GM18517 (cell line): ENCODE measurements around the gene BPIFB2.

ENCODE experiments used
- ATAC-seq: cut with Tn5 transposase; IDR thresholded peaks from one replicate; pipeline ENCODE4 v1.9.1; 2021; ENCODE audit warnings: mild to moderate bottlenecking, moderate library complexity; ENCODE audit not compliant: unreplicated experiment

The BPIFB2 gene

DNA sequence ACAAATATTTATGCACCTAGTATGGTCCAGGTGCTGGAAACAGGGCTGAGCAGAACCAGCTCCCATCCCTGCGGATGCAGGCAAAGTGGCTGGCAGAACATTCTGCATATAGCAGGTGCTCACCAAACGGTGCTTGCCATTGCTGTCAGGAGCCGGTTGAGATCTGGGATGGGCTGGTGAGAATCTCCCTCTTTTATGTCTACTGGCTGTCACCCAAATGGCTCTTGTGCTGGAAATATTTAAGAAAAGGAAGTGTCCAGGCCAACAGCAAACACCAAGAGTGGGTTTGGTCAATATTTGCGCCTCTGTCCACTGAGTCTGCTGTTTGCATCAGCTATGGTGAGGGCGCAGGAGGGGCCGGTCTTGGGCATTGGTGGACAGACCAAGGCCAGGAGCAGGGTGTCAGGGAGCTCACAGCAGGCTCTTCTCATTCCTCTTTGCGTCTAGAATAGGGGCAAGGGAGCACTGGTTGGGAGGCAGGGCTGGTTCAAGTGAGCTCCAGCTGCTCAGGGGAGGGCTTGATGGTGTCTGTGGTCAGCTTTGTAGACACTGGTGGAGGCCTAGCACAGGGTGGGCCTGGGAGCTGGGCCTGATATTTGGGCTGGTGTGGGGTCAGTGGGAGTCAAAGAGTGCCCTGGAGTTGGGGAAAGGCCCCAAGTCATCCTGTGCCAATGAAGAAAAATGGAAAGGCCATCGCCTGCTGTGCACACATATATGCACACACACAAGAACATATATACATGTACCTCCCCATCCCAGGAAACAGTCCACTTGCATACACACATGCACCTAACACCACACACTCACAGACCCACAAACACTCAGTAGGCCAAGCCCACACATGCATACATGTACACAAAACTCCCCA lies 1.4 kb upstream of the BPIFB2 start:
- no peak for ATAC-seq

DNA sequence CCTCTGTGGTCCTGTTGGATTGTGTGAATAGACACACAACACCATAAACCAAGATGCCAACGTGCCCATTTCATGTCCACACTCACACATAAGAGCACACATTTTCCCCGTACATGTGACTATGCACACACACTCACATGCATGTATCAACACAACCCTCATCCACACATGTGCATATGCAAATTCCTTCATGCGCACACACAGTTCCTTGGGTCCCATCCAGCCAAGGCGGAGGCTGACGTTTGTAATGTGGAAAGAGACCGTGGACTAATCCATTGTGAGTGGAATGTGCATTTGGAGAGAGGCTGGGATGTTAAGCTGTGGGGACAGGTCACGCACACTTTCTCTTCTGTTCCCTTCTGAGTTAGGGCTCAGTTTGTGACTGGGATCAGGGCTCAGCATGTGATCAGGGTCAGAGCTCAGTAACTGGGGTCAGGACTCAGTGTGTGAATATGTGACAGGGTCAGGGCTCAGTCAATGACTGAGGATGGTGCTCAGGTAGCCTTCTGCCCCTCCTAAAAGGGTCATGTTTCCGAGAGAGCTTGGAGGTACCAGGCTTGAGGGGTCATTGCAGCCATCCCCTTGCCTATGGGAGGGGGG lies 628 bp upstream of the BPIFB2 start:
- no peak for ATAC-seq

DNA sequence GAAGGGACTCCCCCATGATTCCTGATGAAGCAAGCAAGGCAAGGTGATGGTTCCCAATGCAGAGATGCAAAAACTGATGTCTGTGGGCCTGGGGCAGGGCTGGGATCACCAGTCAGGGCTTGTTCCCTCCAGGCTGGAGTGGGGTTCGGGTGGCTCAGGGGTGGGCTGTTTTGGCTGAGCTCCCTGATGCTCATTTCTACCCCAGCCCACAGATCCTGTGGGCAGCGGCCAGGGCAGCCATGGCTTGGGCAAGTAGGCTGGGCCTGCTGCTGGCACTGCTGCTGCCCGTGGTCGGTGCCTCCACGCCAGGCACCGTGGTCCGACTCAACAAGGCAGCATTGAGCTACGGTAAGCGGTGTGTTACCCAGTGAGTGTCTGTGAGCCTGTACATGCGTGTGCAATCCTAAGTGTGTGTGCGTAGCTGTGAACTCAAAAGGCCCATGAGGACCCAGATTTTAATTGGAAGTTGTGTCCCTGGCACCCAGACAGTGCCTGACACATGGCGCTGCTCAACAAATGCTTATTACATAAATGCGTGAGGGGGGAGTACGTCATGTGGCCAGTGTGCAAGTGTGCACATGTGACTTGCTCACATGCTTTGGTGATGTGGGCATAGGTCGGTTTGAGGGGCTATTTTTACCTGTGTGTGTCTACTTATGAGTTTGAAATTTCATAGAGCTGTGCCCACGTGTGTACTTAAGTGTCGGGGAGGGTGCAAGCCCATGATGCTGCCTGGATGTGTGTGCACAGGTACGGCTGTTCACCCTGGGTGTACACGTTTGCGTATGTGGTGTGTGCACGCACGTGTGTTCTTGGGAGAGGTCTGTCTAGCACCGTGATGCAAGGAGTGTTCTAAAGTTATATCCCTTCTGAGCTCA lies 1.1 kb downstream of the BPIFB2 start:
- ATAC-seq, result no peak

DNA sequence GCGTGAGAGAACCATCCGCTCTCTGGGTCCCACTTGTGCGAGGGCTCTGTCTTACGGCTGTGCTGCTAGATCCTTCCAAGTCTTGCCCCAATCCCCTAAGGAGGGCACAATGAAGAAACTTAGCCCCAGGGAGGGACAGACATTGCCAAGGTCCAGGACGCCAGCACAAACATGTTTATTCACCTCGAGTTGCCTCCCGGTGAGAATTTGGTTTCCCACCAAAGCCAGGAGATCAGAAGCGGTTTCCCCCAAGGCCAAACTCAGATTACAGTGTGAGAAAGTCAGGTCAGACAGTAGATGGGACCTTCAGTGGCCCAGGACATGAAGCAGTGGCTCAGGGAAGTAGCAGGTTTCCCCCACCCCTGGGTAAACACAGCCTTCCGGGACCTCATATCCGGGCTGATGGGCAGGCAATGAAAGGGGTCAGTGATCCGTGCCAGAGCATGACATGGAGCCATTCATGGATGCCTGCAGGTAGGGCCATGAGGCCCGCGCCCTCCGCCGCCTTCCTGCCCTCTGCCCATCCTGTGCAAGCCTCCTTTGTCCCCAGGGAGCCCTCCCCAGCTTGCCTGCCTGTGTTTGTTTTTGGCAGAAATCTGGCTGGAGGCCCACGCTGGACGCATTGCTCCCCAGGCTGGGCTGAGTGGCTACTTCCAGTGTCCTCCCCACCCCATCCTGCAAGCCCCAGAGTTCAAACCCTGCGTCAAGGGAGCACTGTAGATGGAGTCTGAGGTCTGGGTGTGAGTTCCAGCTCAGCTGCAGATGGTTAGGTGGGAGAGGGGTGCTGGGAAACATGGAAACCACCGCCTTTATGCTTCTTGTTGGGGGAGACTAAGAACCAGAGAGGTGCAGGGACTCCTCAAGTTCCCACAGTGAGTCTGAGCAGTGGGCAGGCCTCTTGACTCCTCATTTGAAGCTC lies 2.0 kb downstream of the BPIFB2 start:
- ATAC-seq, result no peak

DNA sequence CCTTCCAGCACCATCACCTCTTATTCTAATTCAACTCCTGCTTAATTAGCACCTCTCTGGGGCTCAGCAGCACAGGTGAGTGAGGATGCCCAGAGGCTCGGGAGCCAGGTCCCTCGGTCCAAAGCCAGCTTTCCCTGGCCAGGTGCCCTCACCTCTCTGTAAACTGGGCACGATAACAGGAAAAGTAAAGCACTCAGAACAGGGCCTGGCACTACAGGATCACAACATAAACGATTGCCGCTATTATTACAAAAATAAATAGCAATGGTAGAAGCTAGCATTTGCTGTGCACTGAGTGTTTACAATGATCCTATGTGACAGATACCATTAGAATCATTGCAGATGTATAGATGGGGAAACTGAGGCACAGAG lies 2.6 kb downstream of the BPIFB2 start:
- ATAC-seq, result no peak

DNA sequence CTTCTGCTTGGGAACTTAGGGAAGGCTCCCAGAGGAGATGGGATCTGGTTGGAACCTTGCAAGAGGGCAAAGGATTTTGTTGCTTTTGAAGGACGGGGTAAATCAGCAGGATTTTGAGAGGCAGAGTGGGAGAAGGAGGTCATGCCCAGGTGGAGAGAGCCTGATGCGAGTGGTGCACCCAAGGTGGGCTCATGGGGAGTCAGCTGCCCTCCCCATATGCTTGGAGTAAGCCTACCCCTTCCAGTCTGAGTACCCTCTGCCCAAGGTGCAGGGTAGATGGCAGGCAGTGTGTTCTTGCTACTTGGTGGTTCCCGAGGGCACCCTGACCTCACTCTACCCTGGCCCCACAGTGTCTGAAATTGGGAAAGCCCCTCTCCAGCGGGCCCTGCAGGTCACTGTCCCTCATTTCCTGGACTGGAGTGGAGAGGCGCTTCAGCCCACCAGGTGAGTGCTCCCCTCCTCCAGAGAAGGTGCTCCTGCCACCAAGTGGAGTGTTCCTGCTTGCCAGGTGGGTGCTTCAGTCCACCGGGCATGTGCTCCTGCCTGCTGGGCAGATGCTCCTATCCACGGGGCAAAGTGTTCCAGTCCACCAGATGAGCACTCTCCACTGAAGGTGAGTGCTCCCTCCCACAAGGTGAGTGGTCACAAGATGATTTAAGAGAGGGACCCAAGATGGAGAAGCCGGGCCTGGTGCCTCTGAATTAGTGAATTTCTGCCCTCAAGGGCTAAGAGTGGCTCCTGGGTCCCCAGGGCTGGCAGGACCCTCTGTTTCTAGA lies 3.4 kb downstream of the BPIFB2 start:
- ATAC-seq, result no peak

DNA sequence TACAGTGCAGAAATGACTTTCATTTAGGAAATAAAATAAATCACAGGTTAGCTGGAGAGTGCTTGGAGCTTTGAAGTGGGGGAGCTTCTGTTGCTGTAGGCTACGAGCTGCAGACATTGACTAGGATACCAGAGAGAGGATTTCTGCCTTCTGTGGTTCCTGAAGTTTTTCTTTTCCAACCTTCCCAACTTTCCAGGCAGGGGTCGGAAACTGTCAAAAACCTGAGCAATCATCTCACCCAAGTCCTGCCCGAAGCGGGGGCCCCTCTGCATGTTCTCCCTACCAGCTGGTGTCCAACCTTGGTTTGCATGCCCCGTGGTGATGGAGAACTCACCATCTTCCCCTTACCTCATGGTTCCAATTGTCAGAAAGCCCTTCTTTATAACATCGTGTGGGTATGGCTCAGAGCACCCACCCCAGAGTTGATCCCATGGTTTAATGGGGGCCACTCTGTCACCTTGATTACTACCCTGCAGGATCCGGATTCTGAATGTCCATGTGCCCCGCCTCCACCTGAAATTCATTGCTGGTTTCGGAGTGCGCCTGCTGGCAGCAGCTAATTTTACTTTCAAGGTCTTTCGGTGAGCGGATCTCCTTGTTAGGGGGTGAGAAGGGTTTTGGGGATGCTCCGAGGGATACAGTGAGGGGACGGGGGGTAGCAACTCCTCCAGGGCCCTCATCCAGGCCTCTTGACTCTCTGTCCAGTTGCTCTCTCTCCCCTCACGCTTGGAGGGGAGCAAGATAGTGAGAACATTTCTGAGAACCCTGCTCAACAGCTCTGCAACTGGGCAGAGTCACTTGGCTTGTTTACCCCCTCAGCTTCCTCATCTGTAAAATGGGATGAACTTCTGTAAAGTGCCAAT lies 5.1 kb downstream of the BPIFB2 start:
- no peak for ATAC-seq

DNA sequence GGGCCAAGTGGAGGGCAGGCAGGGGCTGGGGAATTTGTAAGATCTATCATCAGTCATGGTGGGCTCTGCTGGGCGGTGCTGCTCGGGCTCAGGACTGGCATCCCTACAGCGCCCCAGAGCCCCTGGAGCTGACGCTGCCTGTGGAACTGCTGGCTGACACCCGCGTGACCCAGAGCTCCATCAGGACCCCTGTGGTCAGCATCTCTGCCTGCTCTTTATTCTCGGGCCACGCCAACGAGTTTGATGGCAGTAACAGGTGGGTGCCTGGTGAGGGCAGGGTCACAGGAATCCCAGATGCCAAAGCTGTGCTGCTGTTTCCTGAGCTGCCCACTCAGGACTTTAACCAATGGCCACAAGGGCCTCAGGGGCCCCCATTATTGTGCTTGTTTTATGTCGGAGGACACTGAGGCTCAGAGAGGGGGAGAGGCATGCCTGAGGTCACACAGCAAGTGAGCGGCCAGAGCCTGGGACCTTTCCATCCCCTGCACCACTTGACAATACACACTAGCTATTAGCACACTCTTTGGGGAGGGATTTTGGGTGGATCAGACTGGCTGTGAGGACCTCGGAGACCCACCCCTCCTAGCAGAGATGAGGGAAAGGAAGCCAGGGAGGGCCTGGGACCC lies 6.3 kb downstream of the BPIFB2 start:
- no peak for ATAC-seq

DNA sequence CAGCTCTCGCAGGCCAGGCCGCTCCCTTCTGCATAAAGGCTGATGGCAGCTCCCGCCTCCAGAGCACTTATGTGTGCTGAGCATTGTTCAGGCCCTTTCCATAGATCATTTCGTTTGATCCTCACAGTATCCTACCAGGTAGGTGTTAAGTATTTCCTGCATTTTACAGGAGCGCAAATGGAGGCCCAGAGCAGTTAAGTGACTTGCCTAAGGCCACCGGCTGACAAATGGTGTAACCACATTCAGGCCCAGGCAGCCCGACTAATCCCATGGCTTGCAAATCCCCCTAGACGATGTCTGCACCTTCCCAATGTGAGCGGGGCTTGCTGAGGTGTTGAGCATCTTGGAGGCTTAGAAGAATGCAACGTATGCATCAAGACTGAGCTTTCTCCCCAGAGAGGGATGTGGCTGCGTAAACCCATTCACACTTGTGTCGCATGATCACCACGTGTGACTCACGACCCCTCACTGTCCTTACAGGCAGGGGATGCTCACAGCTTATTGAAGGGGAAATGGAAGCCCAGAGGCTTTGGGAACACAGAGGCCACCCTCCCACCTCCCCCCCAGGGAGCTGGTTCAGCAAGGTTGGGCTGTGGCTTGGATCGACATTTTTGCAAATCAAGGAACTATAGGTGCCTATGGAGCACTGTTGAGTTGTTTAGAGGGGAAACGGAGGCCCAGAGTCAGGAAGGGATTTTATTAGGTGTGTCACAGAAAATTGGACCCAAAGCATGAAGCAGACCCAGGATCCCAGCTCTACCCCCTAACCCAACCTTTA lies 7.0 kb downstream of the BPIFB2 start:
- ATAC-seq, result no peak

DNA sequence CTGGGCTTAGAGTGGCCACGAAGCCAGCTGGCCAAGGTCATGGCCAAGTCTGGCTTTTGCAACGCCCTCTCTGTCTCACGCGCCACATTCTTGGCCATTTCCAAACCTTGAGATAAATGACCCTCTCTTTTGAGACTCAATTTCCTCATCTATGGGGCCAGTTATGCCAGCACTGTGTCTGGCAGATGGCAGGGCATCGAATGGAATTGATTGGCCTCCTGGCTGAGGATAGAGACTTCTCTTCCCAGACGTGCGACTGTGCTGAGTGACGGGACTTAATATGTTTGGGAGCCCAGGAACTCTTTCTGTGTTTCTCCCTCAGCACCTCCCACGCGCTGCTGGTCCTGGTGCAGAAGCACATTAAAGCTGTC lies 7.6 kb downstream of the BPIFB2 start:
- no peak for ATAC-seq

DNA sequence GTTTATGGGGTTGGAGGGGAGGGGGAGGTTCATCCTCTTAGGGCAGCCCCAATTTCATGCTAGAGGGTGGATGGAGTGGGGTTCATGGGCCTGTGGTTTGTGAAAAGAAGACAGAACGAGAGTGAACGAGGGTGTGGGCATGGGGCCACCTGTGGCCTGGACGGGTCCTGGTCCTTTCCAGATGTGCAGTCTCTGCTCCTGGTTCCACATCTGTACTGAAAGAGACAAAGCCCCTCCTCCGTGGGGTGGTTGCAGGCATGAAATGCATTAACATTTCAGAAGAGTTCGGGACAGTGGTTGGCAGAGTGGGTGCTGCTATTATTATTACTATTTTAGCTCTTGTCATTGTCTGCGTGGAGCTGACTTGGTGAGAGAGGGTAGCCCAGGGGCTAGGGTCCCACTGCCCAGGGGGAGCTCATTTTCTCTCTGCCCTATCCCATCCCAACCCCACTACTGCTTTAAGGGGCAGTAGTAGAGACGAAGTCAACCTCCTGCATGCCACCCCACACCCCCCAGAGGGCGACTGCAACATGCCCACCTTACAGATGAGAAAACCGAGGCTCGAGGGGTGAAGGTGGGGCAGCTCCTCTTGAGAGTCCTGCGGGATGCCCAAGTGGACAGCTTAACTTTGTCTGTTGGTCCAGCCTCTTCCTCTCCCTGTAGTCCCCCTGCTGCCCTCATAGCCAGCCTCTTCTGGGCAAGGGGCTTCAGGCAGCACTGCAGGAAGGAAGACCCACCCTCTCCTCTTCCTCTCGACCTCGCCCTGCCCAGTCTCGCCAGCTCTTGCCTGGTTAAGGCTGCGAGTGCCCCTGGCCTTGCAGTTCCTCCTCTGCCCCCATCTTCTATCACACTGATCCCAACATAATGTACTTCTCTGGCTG lies 8.4 kb downstream of the BPIFB2 start:
- ATAC-seq, result no peak

DNA sequence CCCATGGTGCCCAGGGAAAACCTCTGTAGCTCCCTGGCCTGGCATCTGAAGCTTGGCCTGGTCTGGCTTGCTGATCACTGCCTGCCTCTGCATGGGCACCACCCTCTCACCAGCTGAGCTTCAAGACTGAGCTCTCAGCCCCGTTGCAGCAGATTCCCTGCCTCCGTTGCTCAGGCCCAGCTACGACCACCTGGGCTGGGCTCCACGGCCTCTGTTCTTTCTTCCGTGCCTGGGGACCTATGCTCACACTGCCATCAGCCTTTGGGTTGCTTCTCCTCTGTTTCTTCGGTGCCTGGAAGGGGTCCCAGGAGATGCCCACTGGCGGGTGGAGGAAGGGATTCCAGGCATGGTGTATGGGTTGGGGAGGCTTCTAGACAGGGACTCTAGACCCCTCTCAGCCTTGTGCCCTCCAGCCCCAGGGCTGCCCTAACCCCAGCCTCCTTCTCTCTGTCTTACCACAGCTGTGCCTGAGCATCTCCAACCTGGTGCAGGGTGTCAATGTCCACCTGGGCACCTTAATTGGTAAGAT lies 9.1 kb downstream of the BPIFB2 start:
- ATAC-seq, result no peak

DNA sequence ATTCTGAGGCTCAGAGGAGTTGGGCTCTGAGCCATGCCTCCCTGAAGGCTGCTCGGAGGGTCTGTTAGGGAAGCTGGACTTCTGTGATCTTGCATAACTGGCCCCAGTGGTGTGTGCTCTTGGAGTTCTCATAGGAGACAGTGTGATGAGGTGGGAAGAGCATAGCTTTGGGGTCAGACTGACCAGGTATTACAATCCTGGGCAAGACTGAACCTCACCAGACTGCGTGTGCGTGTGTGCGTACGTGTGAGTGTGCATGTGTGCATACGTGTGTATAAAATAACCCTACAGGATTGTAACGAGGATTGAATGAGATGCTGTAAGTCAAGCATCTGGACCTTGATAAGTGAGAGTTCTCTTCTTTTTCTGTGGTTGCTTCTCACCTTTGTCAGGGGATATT lies 10.0 kb downstream of the BPIFB2 start:
- no peak for ATAC-seq

DNA sequence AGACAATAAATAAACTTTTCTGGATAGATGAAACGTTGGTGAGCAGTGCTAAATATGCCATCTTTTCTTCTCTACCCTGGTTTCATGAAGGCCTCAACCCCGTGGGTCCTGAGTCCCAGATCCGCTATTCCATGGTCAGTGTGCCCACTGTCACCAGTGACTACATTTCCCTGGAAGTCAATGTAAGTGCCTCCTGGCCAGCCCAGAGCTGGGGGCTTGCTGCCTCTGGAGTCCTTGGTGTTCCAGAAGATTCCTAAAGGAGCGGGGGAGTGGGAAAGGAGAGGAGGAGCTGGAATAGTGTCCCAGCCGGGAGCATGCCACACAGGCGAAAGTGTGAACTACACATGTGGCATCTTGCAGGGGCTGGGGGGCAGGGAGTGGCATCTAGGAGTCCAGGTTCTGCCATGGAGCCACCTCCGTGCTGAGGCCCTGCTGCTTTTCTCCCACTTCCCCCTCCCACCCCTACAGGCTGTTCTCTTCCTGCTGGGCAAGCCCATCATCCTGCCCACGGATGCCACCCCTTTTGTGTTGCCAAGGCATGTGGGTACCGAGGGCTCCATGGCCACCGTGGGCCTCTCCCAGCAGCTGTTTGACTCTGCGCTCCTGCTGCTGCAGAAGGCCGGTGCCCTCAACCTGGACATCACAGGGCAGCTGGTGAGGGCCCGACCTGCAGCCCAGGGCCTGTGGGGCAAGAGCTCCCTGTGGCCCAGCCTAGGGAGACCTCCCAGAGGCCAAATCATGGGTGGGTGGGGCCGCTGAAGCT lies 10.8 kb downstream of the BPIFB2 start:
- ATAC-seq, result no peak

DNA sequence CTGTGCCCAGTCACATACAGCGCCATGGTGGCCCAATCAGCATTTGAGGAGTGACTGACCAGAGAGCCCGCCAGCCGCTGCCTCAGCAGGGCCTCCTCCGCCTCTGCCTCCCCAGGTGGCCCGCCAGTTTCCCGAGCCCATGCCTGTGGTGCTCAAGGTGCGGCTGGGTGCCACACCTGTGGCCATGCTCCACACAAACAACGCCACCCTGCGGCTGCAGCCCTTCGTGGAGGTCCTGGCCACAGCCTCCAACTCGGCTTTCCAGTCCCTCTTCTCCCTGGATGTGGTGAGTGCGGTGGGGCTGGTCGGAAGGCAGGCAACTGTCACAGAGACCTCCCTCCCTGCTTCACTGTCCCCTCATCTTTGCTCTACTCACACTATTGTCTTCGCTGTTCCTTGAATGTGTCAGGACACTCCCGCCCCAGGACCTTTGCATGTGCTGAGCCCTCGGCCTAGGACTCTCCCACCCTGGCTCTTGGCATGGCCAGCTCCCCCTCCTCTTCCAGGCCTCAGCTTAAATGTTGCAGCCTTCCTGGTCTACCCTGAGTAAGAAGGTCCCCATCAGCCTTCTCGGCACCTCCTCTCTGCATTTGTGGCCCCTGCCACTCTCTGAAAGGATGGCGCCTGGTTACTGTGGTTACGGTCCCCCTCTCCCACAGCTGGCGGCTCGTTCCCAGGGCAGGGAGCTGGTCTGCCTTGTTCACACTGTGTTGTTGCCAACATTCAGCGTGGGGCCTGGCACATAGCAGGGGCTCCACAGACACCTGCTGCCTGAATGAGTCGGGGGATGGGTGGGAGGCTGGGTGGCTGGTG lies 12.2 kb downstream of the BPIFB2 start:
- ATAC-seq, result no peak
